Stimulated activated CD4-positive, alpha-beta T cell treated with anti-CD3 and anti-CD28 coated beads, Interleukin-4, amount 100 ng/mL, for 24 hours (primary cell): ENCODE measurements around the gene NCOA1.
"Not testable (repeated sequence)": the region's sequence is repeated elsewhere in the genome, so short reads cannot be mapped to it uniquely, and the experiment has no call there.

Experiments
- DNase-seq: peaks from one replicate; pipeline ENCODE4 v3.0.0-alpha.2; 2020

NCOA1 gene

GRCh38 chr2:24761866-24762265 is 270.8 kb downstream of the NCOA1 start:
- no peak for DNase-seq

- no peak for DNase-seq
These were observed 271.5 kb downstream of the NCOA1 start for GRCh38 chr2:24762518-24762917.

- no peak for DNase-seq
These were observed 272.8 kb downstream of the NCOA1 start for GRCh38 chr2:24763843-24764242.

GRCh38 chr2:24766609-24767008 is 275.6 kb downstream of the NCOA1 start:
- DNase-seq: no peak

GRCh38 chr2:24768013-24768412 is 277.0 kb downstream of the NCOA1 start:
- no peak for DNase-seq

GRCh38 chr2:24768601-24769000 is 277.5 kb downstream of the NCOA1 start:
- DNase-seq: no peak

- DNase-seq: no peak
These were observed 280.0 kb downstream of the NCOA1 start for GRCh38 chr2:24771061-24771460.

GRCh38 chr2:24771764-24772586 is 280.9 kb downstream of the NCOA1 start:
- no peak for DNase-seq

GRCh38 chr2:24774373-24774772 is 283.3 kb downstream of the NCOA1 start:
- no peak for DNase-seq

- no peak for DNase-seq
These were observed 288.1 kb downstream of the NCOA1 start for GRCh38 chr2:24779116-24779515.

- DNase-seq: no peak
These were observed 292.6 kb downstream of the NCOA1 start for GRCh38 chr2:24783641-24784040.

GRCh38 chr2:24785671-24786321 is 294.7 kb downstream of the NCOA1 start:
- no peak for DNase-seq

GRCh38 chr2:24787532-24787931 is 296.5 kb downstream of the NCOA1 start:
- no peak for DNase-seq

GRCh38 chr2:24788816-24789215 is 297.8 kb downstream of the NCOA1 start:
- DNase-seq: no peak

- DNase-seq: no peak
These were observed 300.4 kb downstream of the NCOA1 start for GRCh38 chr2:24791452-24791851.

GRCh38 chr2:24792542-24792873 is 301.5 kb downstream of the NCOA1 start:
- DNase-seq: no peak

- peak; percentile 96 for DNase-seq
These were observed 302.1 kb downstream of the NCOA1 start, which contains the start of the genes CENPO and PTRHD1 for GRCh38 chr2:24792874-24793760. CENPO (plus strand) TSS chr2:24793425; CDS start chr2:24793920, 495 bp downstream. PTRHD1 (minus strand) TSS chr2:24793391; CDS start chr2:24793377, 14 bp downstream.

GRCh38 chr2:24793761-24794435 is 302.8 kb downstream of the NCOA1 start:
- DNase-seq: peak; percentile 7

GRCh38 chr2:24797644-24798043 is 306.6 kb downstream of the NCOA1 start:
- no peak for DNase-seq

GRCh38 chr2:24800487-24800886 is 309.4 kb downstream of the NCOA1 start:
- not testable (repeated sequence) for DNase-seq

- DNase-seq: not testable (repeated sequence)
These were observed 315.0 kb downstream of the NCOA1 start for GRCh38 chr2:24805811-24806660.

GRCh38 chr2:24806661-24807036 is 315.6 kb downstream of the NCOA1 start:
- DNase-seq: no peak
